ENCODE measurements around the gene OSBP2. TPM values are rescaled to one million over a fixed set of nuclear protein-coding genes. Genes with fewer than 3 reads are reported as not detected.

The OSBP2 gene
- total and polyA plus RNA-seq, 10 of the 15 experiments (the other 5 are each of a cell fraction or from before 2014, with no cell fraction given), result 0.11 to 7.7 (median 3.6) TPM

- TF ChIP-seq RELB (IDR thresholded peaks at IDR 0.05; ENCODE audit: low read depth), result no peak
- no peak for TF ChIP-seq ZNF217 (IDR thresholded peaks at IDR 0.05)
- no peak for TF ChIP-seq ESRRA (IDR thresholded peaks at IDR 0.05; ENCODE audit: low read length)
- TF ChIP-seq RB1 (IDR thresholded peaks at IDR 0.05; ENCODE audit: borderline replicate concordance), result no peak
- no peak for TF ChIP-seq E2F4 (IDR thresholded peaks at IDR 0.05; ENCODE audit: low read depth, low read length)
- TF ChIP-seq SMAD1 (IDR thresholded peaks at IDR 0.05; ENCODE audit: low read depth, partially characterized antibody), result no peak
- no peak for TF ChIP-seq ZBTB4 (CRISPR knock-in tag; IDR thresholded peaks at IDR 0.05)
- no peak for TF ChIP-seq BHLHE40 (IDR thresholded peaks at IDR 0.05; ENCODE audit: borderline replicate concordance in 1 of 2, low read depth in 2 of 2, low read length in 1 of 2)
These were observed 146.6 kb downstream of the OSBP2 start (continued) for GRCh38 chr22:30841273-30841672.
